Fibroblast of peridontal ligament (primary cell): Measurements from ENCODE around the gene CCL4.
"Not testable (repeated sequence)": the region's sequence is repeated elsewhere in the genome, so short reads cannot be mapped to it uniquely, and the experiment has no call there.

Source experiments
- DNase-seq: peaks from one replicate; pipeline ENCODE4 v3.0.0-alpha.2; 2010; ENCODE audit errors: extremely low read depth

Gene CCL4

GRCh38 chr17:36087897-36088572, 15.6 kb upstream of the CCL4 start:
- DNase-seq: not testable (repeated sequence)

GRCh38 chr17:36088670-36089338, 14.8 kb upstream of the CCL4 start:
- no peak for DNase-seq

GRCh38 chr17:36089339-36089865, 14.2 kb upstream of the CCL4 start:
- DNase-seq: no peak

GRCh38 chr17:36089888-36090836, 13.5 kb upstream of the CCL4 start, which contains the start of gene CCL3:
CCL3 (minus strand) TSS chr17:36090143; CDS start chr17:36090058, 85 bp downstream.
- no peak for DNase-seq

- DNase-seq: no peak
These were observed 11.4 kb upstream of the CCL4 start for GRCh38 chr17:36092230-36092629.

- not testable (repeated sequence) for DNase-seq
These were observed 10.9 kb upstream of the CCL4 start for GRCh38 chr17:36092715-36093114.

GRCh38 chr17:36094232-36094631, 9.4 kb upstream of the CCL4 start:
- no peak for DNase-seq

GRCh38 chr17:36094746-36095145, 8.9 kb upstream of the CCL4 start:
- no peak for DNase-seq

GRCh38 chr17:36095992-36096391, 7.6 kb upstream of the CCL4 start:
- DNase-seq: no peak

- DNase-seq: not testable (repeated sequence)
These were observed 4.6 kb upstream of the CCL4 start for GRCh38 chr17:36099004-36099403.

- DNase-seq: not testable (repeated sequence)
These were observed 619 bp downstream of the CCL4 start for GRCh38 chr17:36104246-36104645.

GRCh38 chr17:36104701-36105181, 1.1 kb downstream of the CCL4 start:
- no peak for DNase-seq

GRCh38 chr17:36105781-36106492, 2.3 kb downstream of the CCL4 start:
- DNase-seq: no peak

GRCh38 chr17:36106493-36106835, 2.8 kb downstream of the CCL4 start:
- no peak for DNase-seq

- no peak for DNase-seq
These were observed 4.0 kb downstream of the CCL4 start for GRCh38 chr17:36107660-36108059.

- not testable (repeated sequence) for DNase-seq
These were observed 4.6 kb downstream of the CCL4 start for GRCh38 chr17:36108265-36108664.

GRCh38 chr17:36111068-36111490, 7.5 kb downstream of the CCL4 start:
- no peak for DNase-seq

GRCh38 chr17:36112572-36112971, 8.9 kb downstream of the CCL4 start:
- DNase-seq: no peak

- not testable (repeated sequence) for DNase-seq
These were observed 9.5 kb downstream of the CCL4 start for GRCh38 chr17:36113131-36113530.

GRCh38 chr17:36114971-36115648, 11.5 kb downstream of the CCL4 start:
- not testable (repeated sequence) for DNase-seq

GRCh38 chr17:36115649-36115977, 12.0 kb downstream of the CCL4 start:
- not testable (repeated sequence) for DNase-seq
